Suppressor macrophage treated with lipopolysaccharide for 4 hours (primary cell): ENCODE results near the gene ZDHHC11.
"Not testable (repeated sequence)": the region's sequence is repeated elsewhere in the genome, so short reads cannot be mapped to it uniquely, and the experiment has no call there.

Experiments
- DNase-seq: peaks from one replicate; pipeline ENCODE4 v3.0.0-alpha.2; 2020

ZDHHC11 gene

GRCh38 chr5:798505-799138 lies 52.2 kb downstream of the ZDHHC11 start:
- DNase-seq, result not testable (repeated sequence)

- DNase-seq, result not testable (repeated sequence)
Measured at GRCh38 chr5:797986-798385, 52.8 kb downstream of the ZDHHC11 start.

- DNase-seq, result not testable (repeated sequence)
Measured at GRCh38 chr5:795873-796272, 54.9 kb downstream of the ZDHHC11 start.

DNA sequence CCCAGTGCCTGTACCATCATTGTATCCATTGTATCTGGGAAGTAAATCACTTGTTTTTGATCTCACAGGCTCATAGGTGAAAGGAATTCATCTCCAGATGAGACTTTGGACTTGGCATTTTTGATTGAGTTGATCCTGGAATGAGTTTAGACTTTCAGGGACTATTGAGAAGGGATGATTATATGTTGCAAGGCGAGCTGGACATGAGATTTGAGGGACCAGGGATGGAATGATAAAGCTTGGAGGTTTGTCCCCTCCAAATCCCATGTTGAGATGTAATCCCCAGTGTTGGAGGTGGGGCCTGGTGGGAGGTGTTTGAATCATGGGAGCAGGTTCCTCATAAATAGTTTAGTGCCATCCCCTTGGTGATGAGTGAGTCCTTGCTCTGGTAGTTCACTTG lies 55.8 kb downstream of the ZDHHC11 start:
- not testable (repeated sequence) for DNase-seq

DNA sequence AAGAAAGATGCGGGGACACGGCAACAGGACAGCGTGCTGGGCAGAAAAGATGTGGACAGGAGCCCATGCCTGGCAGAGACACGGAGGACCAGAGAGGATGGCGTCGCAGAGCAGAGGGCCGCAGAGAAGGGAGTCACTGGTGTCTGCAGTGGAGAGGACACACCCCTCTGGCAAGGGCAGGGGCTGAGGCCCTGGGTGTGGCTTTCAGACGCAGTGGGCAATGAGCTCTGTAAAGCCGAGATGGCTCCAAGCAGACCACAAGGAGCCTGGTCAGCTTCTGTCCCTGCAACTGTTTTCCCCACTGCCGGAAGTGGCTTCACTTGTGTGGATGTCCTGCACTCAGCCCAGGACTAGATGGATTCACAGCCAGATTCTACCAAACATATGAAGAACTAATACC lies 62.1 kb downstream of the ZDHHC11 start:
- not testable (repeated sequence) for DNase-seq

DNA sequence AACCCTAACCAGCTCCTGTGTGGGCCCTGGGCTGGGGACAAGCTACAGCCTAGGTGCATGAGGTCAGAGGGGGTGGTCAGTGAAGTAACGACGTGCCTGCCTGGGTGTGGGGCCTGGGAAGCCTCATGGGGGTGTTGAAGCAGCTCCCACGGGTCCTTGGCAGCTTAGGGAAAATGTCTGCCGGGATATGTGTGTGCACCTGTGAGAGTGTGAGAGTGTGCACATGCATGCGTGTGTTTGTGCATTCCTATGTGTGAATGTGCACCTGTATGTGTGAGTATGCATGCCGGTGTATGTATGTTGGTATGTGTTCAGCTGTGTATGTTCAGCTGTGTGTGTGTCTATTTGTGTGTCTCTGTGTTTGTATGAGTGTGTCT lies 62.9 kb downstream of the ZDHHC11 start:
- DNase-seq, result not testable (repeated sequence)

DNA sequence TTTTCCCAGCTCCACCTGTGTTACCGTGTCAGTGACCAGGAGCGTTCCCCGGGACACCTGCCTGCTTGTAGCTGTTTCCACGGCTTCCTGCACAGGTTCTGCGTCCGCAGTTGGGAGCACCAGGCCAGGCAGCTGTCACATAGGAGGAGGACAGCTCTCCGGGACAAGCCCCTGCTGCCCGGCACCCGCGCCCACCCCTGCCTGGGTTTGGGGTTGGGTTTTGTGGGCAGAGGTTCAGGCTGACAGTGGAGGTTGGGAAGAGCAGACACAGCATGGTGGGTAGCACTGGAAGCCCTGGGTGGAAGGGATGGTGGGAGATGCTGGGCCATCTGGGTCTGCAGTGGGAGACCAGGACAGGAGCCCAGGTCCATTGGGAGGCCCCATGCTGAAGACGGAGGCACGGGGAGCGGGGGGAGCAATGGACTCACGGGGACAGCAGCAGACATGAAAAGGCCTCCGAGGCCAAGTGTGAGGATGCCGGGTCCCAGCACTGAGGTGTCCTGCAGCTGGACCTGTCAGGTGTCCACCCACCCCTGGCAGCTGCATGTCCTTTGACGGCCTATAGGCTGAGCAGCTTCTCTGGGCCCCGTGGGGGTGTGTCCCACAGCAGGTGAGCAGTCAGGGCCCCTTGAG lies 63.4 kb downstream of the ZDHHC11 start:
- not testable (repeated sequence) for DNase-seq

- DNase-seq, result not testable (repeated sequence)
Measured at GRCh38 chr5:785181-785705, 65.5 kb downstream of the ZDHHC11 start.

DNA sequence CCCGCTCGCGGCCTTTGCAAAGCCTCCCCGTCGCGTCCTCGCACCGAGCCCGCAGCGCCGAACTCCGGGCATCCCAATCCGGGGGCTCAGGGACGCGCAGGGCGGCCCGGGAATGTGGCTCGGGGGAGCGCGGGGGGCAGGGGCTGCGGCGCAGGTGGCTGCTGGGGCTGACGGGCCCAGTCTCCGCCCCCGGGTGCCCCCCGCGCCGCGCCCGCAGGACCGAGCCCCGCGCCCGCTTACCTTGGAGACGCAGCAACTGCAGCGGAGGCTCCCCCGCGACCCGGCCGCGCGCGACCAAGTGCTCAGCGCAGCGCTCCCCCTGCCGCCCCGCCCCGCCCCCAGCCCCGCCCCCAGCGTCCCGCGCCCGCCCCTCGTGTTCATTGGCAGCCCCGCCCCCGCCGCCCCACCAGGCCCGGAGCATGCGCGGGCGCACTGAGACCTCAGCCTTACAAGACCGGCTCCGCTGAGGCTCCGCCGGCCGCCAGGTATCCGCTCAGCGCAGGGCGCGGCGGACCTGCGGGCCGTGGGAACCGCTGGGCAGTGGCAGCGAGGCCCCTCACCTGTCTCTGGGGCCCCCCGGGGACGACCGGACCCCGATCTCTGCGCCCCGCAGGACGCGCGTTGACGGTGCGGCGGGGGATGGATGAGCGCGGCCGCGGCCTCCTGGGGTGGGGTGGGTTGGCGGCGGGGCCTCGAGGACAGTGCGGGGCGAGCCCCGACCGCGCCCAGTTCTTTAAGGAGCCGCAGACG lies 66.2 kb downstream of the ZDHHC11 start, which contains the start of gene ZDHHC11B:
Gene ZDHHC11B, minus strand, starts transcription at position 302 of the 750 bp plus-strand sequence. CDS start 17,810 bp downstream, outside the sequence.
- DNase-seq, result peak; percentile 79

DNA sequence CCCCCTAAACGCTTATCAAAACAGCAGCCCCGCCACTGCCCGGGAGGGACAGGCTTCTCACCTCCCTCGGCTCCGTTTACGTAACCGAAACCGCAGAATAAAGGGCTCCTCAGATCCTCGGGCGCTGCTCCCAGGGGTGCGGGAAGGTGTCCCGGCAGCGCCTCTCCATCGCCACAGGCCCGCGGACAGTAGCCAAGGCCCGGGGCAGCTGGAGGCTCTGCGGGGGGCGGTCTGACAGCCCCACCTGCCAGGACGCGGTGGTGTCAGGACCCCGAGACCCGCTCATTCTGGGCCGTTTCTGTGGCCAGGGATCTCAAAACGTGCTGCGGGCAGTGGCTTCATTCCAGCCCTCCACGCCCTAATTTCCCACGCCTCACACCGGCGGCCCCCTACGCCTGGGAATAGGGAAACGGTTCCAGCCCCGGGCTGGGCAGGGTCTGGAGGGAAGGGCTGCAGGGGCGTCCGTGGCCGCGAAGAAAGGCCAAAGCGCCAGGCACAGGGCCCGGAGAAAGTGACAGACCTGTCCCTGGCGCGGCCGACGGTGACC lies 66.8 kb downstream of the ZDHHC11 start:
- not testable (repeated sequence) for DNase-seq

DNA sequence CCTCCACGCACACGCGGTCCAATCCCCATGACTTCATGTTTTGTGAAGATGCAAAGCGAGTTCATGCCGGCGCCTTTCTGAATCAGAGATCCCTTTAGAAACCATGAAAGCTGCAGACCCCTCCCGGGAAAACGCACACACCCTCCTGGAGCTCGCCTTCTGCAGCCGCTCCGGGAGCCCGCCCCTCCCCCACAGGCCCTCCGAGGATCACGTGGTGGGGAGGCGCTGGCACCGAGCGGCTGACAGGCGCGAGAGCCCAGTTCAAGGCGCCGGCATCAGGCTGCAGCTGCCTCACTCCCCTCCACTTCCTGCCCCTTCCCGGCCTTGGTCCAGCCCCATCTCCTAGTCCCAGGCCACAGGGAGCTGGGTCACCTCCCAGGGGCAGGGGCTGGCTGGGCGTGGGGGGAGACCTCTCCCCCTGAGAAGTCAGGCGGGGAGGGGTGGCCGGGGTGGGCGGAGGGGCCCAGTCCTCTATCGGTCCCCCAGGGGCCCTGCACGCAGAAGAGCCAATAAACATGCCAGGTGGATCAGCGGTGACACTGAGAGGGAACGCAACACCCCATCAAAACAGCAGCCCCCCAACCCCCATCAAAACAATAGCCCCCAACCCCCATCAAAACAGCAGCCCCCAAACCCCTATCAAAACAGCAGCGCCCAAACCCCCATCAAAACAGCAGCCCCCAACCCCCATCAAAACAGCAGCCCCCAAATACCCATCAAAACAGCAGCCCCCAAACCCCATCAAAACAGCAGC lies 67.6 kb downstream of the ZDHHC11 start:
- not testable (repeated sequence) for DNase-seq

DNA sequence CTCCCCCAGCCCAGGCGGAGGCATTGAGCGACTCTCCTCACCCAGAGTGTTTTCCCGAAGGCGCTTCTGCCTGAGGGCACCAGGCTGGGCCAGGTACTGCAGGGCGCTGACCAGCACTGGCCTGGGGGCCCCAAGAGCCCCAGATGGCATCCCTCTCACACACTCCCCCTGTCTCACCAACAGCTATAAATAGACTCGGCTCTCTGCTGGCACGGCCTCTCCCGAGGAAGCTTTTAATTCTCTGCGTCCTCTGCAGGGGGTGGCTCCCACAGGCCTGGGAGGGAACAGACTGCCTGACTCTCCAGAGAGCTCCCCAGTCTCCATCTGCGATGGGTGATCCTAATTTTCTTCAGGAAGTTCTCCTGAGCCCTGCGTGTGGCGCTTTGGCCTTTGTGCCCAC lies 68.4 kb downstream of the ZDHHC11 start:
- not testable (repeated sequence) for DNase-seq

DNA sequence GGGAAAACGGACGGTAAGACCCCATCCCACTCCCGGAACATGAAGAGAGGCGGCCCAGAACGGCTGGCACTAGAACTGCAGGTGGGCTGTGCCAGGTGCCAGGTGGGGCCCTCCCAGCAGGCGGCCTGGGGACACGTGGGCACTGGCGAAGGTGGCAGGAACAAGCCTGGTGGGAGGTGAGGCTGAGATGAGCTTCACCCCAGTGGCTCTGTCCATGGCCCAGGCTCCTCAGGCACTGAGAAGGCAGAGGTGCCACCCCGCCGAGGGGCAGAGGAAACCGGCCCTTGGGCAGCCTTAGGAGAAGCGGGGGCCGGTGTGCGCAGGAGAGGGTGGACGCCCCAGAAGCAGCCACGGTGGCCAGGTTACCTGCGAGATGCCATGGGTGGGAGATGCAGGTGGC lies 70.2 kb downstream of the ZDHHC11 start:
- DNase-seq, result not testable (repeated sequence)

GRCh38 chr5:778967-779366 lies 71.8 kb downstream of the ZDHHC11 start:
- DNase-seq, result not testable (repeated sequence)

GRCh38 chr5:778421-778820 lies 72.4 kb downstream of the ZDHHC11 start:
- DNase-seq, result not testable (repeated sequence)

GRCh38 chr5:777756-778161 lies 73.0 kb downstream of the ZDHHC11 start:
- no peak for DNase-seq

DNA sequence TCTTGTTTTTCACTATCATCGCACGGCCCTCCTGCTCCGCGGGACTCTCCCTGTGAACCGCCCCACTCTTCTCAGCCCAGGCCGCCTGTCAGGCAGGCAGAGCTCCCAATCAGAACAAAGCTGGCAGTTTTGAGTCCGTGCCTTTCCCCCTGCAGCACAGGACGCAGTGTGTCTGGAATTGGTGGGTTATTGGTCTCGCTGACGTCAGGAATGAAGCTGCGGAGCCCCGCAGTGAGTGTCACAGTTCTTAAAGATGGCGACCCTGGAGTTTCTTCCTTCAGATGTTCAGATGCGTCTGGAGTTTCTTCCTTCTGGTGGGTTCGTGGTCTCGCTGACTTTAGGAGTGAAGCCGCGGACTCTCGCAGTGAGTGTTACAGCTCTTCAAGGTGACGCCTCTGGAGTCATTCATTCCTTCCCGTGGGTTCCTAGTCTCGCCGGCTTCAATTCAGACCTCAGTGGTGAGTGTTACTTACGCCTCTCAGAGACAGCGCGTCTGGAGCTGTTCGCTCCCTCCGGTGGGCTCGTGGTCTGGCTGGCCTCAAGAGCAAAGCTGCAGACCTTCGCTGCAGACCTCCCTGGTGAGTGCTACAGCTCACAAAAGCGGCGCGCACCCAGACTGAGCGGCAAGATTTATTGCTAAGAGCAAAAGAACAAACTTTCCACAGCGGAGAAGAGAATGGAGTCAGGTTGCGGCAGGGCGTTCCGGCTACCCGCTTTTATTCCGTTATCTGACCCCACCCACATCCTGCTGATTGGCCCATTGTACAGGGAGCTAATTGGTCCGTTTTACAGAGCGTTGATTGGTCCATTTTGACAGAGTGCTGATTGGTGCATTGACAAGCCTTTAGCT lies 73.7 kb downstream of the ZDHHC11 start:
- no peak for DNase-seq

DNA sequence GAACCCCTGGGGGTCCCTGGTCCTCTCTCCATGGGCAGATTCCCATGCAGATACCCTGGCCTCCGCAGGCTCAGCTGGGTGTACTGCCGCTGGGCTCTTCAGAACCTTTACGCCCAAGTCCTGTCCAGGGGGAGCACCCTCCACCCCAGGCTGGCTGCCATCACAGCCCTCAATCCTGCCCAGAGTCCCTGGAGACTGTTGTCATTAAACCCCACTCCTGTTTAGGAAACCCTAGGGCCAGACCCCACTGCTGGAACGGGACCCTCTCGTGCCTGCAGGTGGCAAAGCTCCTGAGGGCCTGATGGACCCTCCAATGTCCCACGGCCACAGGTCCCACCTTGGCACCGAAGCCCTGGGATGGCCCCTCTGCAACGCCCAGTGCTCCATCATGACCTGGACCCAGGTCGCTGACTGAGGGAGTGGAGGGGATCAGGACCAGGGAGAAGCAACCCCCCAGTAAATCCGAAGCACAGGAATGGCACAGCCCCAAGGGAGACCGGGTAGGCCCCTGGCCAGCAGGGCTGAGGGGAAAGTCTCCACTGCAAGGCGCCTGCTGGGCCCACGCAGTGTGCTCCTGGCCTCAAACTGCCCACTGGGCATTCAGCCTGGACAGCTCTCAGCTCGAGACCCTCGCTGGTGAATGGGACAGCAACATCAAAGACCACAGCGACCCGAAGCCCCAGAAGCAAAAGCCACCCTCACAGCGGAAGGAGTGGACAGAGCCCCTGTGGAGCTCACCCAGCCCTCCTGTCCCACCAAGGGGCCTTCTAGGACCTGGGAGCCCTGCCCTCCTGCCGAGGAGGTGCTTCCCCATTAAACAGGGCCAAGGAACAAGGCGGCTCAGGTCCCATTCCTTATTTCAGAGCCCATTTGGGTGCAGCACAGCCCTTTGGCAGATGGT lies 74.6 kb downstream of the ZDHHC11 start:
- no peak for DNase-seq

DNA sequence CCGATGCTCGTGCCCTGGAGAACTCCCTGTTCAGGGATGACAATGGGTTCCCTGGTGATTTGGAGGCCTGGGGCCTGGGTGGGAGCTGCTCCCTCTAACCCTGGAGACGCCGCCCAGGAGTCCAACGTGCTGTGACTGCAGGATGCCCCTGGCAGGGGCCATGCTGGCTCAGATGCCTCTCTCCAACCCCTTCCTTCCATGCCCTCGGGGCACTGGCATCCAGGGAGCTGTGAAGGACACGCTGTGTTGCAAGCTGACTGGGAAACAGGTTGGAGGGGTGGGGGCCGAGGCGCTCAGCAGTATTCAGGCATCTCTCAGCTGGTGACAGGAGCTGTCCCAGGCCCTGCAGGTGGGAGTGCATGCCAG lies 75.2 kb downstream of the ZDHHC11 start:
- not testable (repeated sequence) for DNase-seq

DNA sequence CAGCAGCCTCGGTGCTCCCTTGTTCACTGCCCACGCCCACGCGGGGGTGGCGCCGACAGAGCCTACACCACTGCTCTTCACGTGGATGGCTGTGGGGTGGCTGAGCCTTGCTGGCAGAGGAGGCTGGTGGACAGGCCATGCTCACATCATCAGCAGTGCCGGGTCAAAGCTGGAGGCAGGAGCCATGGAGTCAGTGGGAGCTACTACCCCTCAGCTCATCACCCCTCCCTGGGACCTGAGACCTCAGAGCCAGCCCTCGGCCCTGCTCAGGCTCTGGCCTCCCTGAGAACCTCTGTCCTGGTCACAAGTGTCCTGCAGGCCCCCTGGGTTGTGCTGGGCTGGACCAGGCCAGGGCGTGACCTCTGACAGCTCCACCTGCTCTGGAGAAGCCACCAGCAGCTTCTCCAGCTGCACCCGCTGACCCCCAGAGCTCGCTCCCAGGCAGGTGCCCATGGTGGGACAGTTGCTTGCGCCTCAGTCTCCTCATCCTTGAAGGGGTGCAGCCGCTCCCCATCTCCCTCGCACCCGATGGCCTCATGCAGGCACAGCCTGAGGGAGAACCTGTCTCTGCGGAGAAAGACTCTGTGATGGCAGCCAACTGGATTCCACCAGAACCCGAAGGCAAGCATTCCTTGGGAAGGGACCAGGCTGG lies 75.8 kb downstream of the ZDHHC11 start:
- not testable (repeated sequence) for DNase-seq
